ENCODE data around the gene PHLPP2. TPM values are rescaled to one million over a fixed set of nuclear protein-coding genes. Genes with fewer than 3 reads are reported as not detected.

Gene PHLPP2, protein sequence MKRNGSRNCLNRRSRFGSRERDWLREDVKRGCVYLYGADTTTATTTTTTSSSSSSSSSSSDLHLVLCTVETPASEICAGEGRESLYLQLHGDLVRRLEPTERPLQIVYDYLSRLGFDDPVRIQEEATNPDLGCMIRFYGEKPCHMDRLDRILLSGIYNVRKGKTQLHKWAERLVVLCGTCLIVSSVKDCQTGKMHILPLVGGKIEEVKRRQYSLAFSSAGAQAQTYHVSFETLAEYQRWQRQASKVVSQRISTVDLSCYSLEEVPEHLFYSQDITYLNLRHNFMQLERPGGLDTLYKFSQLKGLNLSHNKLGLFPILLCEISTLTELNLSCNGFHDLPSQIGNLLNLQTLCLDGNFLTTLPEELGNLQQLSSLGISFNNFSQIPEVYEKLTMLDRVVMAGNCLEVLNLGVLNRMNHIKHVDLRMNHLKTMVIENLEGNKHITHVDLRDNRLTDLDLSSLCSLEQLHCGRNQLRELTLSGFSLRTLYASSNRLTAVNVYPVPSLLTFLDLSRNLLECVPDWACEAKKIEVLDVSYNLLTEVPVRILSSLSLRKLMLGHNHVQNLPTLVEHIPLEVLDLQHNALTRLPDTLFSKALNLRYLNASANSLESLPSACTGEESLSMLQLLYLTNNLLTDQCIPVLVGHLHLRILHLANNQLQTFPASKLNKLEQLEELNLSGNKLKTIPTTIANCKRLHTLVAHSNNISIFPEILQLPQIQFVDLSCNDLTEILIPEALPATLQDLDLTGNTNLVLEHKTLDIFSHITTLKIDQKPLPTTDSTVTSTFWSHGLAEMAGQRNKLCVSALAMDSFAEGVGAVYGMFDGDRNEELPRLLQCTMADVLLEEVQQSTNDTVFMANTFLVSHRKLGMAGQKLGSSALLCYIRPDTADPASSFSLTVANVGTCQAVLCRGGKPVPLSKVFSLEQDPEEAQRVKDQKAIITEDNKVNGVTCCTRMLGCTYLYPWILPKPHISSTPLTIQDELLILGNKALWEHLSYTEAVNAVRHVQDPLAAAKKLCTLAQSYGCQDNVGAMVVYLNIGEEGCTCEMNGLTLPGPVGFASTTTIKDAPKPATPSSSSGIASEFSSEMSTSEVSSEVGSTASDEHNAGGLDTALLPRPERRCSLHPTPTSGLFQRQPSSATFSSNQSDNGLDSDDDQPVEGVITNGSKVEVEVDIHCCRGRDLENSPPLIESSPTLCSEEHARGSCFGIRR (N-terminal part only)
- total RNA-seq = 16.5 TPM
- long read RNA-seq, partial matches to known transcripts = 0 of 1 reads
- long read RNA-seq, other reads (novel, unspliced or antisense) = 1 of 1 reads

DNA sequence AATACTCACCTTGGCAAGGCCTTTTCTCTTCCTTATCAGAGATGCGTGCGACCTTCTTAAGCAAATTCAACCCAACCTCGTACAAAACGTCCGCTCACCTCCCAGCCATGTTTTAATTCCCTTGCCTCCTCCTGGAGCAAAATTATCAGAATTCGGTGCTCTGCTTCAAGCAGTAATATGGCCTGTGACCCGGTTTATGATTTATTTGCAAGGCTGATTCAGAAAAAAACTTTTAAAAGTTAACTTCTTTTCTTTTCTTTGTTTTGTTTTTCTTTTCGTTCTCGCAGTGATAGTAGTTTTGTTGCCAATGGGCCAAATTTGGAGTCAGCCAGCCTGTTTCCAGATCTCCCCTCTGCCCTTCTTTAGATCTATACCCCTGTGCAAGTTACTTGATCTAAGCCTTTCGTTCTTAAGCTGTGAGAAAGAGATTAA lies at the start of gene PHLPP2:
TSS of gene PHLPP2 (minus strand) at position 382 of the 432 bp plus-strand sequence. CDS start 9,906 bp downstream, outside the sequence.
- no peak for DNase-seq (ENCODE audit: low spot score)

DNA sequence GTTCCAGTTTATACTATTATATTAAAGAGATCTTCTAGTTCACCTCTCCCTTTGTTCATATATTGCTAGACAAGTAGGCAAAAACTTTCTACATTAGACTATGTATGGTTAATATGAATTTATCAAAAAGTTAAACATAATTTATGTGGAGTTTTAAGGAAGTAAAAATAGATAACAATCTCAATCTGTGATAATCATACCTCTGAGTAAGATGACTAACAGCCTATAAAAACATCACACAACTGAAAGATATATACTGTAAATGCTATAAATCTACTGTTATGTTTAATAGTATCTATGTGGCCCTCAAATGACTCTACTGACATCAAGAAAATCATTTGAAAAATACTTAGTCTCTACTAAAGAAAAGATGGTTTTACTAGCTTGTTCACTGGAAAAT lies 47.1 kb upstream of the PHLPP2 start:
- no peak for DNase-seq (ENCODE audit: low spot score)

DNA sequence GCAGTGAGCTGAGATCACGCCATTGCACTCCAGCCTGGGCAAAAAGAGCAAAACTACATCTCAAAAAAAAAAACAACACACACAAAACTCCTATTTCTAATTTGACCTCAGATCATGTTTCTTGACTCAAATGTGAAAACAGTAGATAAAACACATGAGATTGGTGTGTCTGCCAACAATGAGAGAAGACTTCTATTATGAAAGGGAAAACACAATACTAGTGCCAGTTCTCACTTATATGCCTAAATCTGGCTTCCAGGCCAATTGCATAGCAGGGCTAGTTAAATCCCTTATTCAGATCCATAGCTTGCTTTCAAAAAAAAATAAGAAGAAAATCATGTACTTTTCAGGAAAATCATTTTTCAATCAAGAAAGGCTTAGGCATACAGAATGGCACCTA lies 44.7 kb upstream of the PHLPP2 start:
- no peak for DNase-seq (ENCODE audit: low spot score)

DNA sequence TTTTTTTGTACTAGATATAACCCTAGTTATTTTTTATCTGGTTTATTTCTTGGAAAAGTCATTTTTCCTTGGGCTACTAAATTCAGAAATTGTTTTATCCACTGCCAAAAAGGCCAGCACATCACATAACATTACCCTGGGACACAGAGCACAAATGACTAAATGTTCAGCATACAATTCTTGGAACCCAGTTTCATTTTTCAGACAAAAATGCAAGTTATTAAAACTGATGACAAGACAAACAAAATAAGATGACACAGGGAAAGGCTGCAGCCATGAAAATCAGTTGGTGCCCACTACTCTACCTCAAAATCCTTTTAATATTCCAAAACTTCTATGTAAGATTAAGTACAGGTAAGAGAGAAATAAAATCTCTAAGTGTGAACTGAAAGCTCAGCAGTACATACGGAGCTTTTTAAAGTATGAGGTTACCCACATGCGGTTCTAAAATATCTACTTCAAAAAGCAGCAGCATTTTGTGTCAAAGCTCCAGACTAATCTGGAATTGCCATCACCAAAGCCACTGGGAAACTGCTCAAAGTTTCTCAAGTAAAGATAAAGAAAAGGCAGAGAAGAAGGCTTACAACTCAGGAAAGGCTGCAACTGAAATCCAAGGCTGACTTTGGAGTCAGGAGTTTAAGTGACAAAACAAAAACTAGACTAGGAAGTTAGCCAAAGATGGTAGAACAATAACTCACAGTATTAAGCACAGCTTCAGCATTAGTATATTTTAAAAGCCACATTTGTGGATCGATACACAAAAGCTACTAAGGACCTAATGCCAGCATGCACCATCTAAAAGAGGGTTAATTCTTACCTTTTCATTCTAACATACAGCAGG lies 42.8 kb upstream of the PHLPP2 start:
- no peak for DNase-seq (ENCODE audit: low spot score)

DNA sequence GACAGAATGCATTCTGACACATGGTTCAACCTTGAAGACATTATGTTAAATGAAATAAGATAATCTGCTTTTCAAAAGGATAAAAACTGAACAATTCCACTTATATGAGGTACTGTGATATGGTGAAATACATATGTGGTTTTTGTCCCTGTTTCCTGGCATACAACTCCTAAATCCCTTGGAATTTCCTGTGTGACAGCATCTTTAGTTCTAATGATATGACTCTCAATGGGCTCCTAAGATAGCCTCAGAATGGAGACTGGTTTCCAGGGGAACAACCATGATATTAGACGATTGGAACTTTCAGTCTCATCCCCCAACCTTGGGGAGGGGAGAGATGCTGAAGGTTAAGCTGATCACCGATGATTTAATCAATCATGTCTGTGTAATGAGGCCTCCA lies 37.7 kb upstream of the PHLPP2 start:
- no peak for DNase-seq (ENCODE audit: low spot score)

DNA sequence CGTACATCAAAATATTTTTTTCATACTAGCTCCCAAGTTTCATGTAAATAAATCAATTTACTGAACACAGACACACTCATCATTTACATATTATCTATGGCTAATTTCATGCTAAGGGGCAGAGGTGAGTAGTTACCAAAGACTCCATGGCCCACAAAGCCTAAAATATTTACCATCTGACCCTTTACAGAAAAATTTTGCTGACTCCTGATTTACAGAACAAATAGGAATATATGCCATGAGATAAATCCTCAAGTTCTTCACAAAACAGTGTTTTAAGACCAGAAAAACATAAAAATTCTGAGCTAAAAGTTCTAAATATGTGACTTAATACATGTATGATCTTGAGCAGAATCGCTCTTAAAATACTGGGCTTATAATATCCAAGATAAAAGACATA lies 36.6 kb upstream of the PHLPP2 start:
- DNase-seq (ENCODE audit: low spot score) = no peak

DNA sequence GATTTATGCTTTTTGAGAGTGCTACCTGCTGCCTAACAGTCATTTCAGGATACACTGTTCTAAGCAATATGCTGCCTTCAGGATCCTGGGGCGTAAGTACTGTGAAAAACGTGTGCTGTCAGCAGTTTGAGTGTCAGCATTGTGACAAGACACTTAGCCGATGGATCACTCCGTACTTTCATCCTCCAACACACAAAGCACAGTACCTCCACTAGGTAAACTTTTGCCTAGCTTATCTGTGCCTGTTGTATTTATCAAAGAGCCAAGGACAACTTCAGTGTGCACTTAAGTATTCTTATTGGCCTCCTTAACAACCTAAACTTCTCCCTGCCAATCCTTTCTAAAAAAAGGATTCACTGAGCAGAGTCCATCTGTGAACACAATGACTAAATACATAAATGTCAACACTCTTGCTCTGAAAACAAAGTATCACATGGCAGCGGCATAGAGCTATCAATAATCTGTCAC lies 33.8 kb upstream of the PHLPP2 start:
- no peak for DNase-seq (ENCODE audit: low spot score)

DNA sequence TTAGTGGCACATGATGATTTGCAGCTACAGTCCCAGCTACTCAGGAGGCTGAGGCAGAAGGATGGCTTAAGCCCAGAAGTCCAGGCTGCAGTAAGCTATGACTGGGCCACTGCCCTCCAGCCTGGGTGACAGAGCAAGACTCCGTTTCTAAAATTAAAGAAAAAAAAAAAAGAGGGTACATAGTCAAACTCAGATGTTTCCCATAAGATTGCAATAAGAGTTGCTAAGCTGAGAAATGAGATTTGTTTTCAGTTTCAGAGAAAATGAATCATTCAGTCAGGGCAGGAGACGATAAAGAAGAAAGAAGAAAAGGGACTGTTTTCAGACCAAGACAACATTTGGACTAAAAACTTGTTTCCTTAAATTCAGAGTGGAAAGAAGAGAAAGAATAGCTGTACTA lies 30.2 kb upstream of the PHLPP2 start:
- DNase-seq (ENCODE audit: low spot score) = no peak

DNA sequence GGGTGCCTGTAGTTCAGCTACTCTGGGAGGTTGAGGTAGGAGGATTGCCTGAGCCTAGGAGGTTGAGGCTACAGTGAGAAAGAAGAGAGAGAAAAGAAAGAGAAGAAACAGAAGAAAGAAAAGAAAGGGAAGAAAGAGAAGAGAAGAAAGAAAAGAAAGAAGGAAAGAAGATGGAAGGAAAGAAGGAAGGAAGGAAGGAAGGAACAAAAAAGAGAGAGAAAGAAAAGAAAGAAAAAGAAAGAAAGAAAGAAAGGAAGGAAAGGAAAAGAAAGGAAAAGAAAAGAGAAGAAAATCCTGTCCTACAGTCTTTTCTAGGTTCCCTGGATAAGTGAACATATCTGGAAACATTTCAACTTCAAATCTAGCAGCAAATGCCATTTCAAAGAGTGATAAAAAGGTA lies 29.6 kb upstream of the PHLPP2 start:
- no peak for DNase-seq (ENCODE audit: low spot score)

DNA sequence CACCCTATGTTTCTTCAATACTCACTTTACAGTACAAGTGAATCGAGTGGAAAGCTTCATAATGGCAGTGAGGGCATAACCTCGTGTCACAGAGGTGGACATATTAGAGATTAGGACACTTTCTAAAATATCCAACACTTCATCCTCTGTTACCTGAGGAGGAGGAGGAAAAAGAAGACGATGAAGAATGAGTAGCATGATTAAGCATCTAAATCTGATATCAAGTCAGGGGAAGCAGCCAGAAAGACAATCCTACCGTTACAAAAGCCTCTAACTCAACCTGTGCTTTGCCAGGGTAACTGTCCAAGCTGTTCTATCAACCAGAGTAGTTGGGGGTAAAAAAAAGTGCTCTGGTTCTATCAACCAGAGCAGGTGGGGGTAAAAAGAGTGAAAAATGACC lies 23.7 kb upstream of the PHLPP2 start:
- no peak for DNase-seq (ENCODE audit: low spot score)

DNA sequence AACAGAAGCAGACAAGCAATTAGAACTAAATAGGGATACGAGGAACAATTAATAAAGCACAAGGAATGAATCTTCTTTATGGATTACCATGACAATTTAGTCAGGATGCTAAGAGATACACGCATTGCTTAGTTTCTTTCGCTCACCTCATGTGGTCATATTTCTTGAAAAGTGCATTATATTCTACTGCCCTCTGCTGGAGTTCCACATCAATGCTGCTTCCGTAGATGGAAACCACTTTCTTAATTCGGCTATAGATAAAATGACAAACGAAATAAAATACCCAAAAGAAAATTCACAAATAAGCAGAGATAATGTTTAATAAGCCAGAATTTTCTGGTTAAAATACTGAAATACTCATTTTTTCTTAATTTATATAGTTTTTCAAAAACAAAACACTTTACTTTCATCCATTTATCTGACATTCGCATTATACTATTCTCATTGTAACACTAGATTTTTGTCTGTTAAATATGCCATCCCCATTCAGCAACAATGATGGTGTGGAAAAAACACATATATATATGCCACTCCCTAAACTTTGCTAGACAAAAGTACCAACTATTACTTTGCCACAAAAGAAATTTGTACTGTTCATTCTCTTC lies 22.0 kb upstream of the PHLPP2 start:
- no peak for DNase-seq (ENCODE audit: low spot score)

DNA sequence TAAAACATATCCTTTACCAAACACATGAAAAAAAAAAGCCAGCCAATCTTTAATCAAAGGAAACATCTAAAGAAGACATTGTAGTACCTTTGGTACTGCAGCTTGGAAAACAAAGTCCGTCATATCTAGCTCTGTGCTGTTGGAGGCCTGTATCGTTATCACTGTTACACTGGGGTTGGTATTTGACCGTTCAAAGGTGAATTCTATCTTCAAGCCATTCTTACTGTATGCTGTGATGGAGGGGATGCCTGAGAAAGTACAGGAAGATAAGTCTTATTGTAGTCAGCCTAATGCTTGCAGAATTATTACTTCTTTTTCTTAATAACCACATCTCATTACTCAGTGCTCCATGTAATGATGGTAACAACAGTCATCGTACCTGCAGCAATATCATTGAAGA lies 14.4 kb upstream of the PHLPP2 start:
- DNase-seq (ENCODE audit: low spot score) = no peak

DNA sequence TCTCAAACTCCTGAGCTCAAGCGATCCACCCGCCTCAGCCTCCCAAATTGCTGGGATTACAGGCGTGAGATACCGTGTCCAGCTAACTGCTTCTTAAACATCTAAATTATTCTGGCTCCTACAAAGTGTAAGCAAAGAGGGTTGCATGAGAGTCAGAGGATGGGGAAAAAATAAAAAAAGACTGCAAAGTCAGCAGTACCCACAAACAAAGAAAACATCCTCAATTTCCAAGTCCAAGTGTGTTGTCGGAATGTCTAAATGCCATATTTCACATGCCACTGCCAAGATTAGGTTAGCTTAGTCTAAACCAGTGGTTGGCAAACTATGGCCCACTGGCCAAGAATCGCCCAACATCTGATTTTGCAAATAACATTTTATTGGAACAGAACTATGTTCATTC lies 13.0 kb upstream of the PHLPP2 start:
- no peak for DNase-seq (ENCODE audit: low spot score)

DNA sequence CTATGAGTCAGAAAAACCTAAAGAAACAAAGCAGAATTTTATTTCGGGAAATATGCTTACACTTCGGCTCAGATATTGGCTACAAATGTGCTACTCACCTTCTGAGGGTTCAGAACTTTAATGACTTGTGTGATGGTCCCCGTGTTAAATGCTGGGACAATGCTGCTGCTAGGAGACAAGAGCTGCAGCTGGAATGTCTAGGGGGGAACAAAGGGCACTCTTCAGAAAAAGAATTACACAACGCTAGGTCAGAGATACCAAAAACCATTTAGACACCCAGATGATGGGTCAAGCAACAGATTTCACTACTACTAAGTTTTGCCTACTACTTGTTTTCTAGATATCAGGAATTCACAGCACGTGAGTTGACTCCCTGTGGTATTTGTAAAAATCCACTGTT lies 10.0 kb upstream of the PHLPP2 start:
- no peak for DNase-seq (ENCODE audit: low spot score)

DNA sequence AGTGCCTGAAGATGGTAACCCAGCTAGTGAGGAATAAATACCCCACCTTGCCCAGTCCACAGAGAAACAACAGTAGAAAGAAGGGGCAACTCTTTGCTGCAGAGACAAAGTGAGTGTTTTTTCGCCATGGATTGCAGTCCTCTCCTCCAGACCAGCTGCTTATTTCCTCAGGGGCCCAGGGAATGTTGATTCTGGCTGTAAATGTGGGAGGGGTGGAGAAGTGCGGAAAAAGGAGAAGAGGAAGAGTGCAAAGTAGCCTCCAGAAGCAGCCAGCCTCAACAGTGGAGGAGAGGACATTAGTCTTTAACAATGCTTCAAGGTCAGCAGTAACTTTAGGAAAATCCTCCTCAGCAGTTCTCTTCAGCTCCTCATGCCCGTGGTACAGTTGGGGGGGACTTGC lies 8.1 kb upstream of the PHLPP2 start:
- no peak for DNase-seq (ENCODE audit: low spot score)

DNA sequence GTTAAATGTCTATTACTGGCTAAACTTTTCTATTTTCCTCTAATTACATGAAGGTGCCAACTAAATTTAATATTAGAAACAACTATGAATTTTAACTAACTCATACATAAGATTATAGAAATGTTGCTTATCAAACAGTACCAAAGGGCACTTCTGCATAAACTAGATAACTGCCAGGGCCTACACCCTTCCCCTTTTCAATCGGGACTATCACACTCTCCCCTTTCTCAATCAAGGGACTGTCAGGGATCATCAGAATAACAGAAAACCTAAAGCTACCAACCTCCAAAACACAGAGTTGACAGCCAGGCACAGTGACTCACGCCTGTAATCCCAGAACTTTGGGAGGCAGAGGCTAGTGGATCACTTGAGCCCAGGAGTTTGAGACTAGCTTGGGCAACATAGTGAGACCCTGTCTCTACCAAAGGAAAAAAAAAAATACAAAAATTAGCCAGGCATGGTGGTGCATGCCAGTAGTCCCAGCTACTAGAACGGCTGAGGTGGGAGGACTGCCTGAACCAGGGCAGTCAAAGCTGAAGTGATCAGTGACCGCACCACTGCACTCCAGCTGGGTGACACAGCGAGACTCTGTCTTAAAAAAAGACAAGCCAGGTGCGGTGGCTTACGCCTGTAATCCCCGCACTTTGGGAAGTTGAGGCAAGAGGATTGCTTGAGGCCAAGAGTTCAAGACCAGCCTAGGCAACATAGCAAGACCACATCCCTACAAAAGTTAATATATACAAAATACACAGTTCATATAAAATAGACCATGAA lies 3.2 kb upstream of the PHLPP2 start:
- no peak for DNase-seq (ENCODE audit: low spot score)

DNA sequence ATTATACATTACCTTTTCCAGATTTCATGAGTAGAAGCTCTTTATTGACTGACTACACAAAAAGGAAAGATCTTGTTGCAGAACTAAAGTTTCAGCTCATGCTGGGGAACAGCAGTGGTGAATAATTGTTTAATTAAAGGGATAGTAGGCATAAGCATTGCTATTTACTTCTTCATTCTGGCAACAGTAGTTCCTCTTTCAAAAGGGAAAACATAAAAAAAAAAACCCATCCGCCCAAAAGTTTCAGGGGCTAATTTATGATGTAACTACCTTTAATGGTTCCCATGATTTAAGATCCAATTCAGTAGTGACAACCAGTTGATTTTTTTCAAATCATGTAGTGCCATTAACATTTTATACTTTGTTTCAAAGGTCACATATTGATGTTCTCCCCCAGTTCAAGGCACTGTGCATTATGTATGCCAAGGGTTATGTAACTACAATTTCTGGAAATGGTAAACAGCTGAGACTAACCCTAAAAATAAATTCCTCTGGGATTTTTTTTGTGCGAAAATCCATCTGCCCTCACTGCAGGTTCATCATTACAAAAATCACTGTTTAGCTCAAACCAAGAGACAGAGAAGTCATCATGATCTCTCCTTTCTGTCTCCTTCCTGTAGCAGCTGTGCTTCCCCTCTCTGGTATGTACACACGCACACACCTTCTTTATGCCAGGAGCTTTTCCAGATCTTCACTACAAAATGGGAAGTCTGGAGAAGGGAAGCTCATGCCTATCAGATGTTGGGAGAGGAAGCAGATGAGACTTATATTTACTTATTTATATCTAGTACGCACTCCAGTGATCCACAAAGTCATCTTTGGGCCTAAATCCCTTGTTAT lies 2.2 kb upstream of the PHLPP2 start:
- no peak for DNase-seq (ENCODE audit: low spot score)

All from mesenteric fat pad (tissue), 1 donor.